AG04450 (cell line): ENCODE results near the gene OR5AR1. TPM values are rescaled to one million over a fixed set of nuclear protein-coding genes. Genes with fewer than 3 reads are reported as not detected.

Experiments used
- CTCF ChIA-PET: fragments of 300-600, 350-600 bp; formaldehyde crosslinking; extraction: SDS; loops from one replicate; lab custom pipeline; 2022; ENCODE audit warnings: antibody characterized with exemption, inconsistent platforms; lab: Charles Lee
- POLR2A ChIA-PET: fragments of 350-600 bp; formaldehyde crosslinking; extraction: SDS; loops from one replicate; lab custom pipeline; 2021; ENCODE audit warnings: antibody characterized with exemption, inconsistent platforms; lab: Yijun Ruan, JAX
- DNase-seq: peaks from one replicate; pipeline ENCODE4 v3.0.0-alpha.2; 2011; ENCODE audit warnings: low read depth, low spot score
- H3K27ac ChIP-seq: one replicate; pipeline ENCODE4 v1.5.1; 2012; ENCODE audit warnings: low read depth, low read length, control low read depth
- H3K27me3 ChIP-seq: one replicate; pipeline ENCODE4 v1.6.0; 2012; ENCODE audit warnings: low read length; ENCODE audit not compliant: control insufficient read depth, insufficient read depth
- H3K4me3 ChIP-seq: 2 replicates; pipeline ENCODE4 v1.5.1; 2011; ENCODE audit warnings: mild to moderate bottlenecking, low read depth, low read length, control low read depth
- H3K9me3 ChIP-seq: 2 replicates; pipeline ENCODE4 v1.5.1; 2012; ENCODE audit warnings: low read length; ENCODE audit not compliant: control insufficient read depth, insufficient read depth
- polyA plus RNA-seq: library from polyadenylated mRNA; depleted of rRNA; stranded (reverse); fragments of >200 nt; gene quantifications from 2 replicates; pipeline ENCODE4 v1.2.3, GENCODE V29; 2011
- TF ChIP-seq, protein P1 (sequence below): IDR thresholded peaks from 2 replicates; pipeline ENCODE4 v1.5.1; 2011; ENCODE audit warnings: low read depth, low read length, control low read depth, inconsistent platforms

Gene OR5AR1
- polyA plus RNA-seq, 1 experiment: not detected

DNA sequence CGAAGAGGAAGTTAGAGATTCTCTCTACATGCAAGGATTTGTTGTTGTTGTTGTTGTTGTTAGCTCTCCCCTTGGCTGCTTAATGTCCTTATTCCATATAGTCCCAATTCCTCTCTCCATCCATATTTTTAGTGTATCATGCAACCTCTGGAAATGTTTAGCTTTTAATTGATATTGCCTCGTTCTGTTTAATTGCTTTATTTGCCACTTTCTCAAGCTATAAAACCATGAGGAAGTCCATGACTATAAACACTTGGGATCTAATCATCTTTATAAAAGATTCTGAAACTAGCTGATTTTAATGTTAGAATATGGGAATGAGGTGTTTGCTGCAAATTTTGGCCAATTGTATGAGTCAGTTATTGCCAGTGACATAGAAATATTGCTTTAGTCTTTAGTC lies 29.9 kb downstream of the OR5AR1 start:
- DNase-seq: no peak
- H3K9me3 ChIP-seq: peaks cover 6% of the 10 kb centered on the region
- no peaks in the 10 kb centered on the region for H3K27me3 ChIP-seq
- POLR2A ChIA-PET: no interaction called here
- H3K27ac ChIP-seq: no peak overlapping the region
- TF ChIP-seq, protein P1, sequence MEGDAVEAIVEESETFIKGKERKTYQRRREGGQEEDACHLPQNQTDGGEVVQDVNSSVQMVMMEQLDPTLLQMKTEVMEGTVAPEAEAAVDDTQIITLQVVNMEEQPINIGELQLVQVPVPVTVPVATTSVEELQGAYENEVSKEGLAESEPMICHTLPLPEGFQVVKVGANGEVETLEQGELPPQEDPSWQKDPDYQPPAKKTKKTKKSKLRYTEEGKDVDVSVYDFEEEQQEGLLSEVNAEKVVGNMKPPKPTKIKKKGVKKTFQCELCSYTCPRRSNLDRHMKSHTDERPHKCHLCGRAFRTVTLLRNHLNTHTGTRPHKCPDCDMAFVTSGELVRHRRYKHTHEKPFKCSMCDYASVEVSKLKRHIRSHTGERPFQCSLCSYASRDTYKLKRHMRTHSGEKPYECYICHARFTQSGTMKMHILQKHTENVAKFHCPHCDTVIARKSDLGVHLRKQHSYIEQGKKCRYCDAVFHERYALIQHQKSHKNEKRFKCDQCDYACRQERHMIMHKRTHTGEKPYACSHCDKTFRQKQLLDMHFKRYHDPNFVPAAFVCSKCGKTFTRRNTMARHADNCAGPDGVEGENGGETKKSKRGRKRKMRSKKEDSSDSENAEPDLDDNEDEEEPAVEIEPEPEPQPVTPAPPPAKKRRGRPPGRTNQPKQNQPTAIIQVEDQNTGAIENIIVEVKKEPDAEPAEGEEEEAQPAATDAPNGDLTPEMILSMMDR: no peak
- no peak overlapping the region for H3K4me3 ChIP-seq
- CTCF ChIA-PET: no interaction called here

DNA sequence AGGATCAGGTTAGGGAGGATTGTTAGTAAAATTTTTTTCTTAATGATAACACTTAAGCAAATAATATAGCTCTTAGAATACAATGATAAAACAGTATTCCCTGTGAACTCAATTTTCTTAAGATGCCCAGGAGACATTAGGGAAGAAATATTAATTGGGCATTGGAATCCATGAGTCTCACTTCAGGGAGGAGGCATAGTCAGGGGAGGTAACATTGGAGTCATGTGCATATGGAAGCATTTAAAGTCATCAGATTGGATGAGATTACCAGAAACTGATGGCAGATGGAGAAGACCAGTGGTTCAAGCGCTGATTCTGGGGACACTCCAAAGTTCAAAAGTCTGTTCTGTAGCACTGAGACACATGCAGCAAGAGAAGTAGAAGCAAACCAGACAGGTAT lies 35.3 kb downstream of the OR5AR1 start, which contains the start of gene OR9G1:
OR9G1 (plus strand) TSS at position 301 of the 400 bp plus-strand sequence. CDS start 1,293 bp downstream, outside the sequence.
- ChIA-PET POLR2A (no interaction called here), CTCF (no interaction called here)
- no peak within 1 kb of the TSS for H3K4me3 ChIP-seq
- H3K9me3 ChIP-seq: no peaks in the 10 kb centered on the region; the same call in 1 of the 2 replicates
- no peak for DNase-seq
- TF ChIP-seq, protein P1: no peak
- no peaks in the 10 kb centered on the region for H3K27me3 ChIP-seq
- no peak within 1 kb of the TSS for H3K27ac ChIP-seq

DNA sequence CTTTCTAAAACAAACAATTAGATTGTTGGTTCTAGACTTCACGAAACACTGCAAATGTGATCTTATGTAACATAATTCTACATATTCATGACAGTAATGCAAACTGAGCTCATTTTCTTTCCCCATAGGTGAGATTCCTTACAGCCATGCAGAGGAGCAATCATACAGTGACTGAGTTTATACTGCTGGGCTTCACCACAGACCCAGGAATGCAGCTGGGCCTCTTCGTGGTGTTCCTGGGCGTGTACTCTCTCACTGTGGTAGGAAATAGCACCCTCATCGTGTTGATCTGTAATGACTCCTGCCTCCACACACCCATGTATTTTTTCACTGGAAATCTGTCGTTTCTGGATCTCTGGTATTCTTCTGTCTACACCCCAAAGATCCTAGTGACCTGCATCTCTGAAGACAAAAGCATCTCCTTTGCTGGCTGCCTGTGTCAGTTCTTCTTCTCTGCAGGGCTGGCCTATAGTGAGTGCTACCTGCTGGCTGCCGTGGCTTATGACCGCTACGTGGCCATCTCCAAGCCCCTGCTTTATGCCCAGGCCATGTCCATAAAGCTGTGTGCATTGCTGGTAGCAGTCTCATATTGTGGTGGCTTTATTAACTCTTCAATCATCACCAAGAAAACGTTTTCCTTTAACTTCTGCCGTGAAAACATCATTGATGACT lies 36.9 kb downstream of the OR5AR1 start:
- ChIA-PET POLR2A (no interaction called here), CTCF (no interaction called here)
- Histone ChIP-seq H3K27ac (no peak overlapping the region), H3K27me3 (no peaks in the 10 kb centered on the region), H3K9me3 (peaks cover 8% of the 10 kb centered on the region; the same call in 1 of the 2 replicates), H3K4me3 (no peak overlapping the region)
- TF ChIP-seq, protein P1: no peak
- no peak for DNase-seq

DNA sequence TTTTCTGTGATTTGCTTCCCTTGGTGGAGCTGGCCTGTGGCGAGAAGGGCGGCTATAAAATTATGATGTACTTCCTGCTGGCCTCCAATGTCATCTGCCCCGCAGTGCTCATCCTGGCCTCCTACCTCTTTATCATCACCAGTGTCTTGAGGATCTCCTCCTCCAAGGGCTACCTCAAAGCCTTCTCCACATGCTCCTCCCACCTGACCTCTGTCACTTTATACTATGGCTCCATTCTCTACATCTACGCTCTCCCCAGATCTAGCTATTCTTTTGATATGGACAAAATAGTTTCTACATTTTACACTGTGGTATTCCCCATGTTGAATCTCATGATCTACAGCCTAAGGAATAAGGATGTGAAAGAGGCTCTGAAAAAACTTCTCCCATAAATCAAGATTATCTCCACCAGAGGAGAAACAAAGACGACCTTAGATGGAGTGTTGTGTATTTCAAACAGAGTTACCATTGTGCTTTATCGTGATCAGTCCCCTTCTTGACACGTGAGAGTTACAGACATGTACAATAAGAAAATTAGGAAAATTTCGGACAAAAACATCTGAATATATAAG lies 37.5 kb downstream of the OR5AR1 start:
- ChIA-PET CTCF (no interaction called here), POLR2A (no interaction called here)
- Histone ChIP-seq H3K27ac (no peak overlapping the region), H3K4me3 (no peak overlapping the region), H3K27me3 (no peaks in the 10 kb centered on the region), H3K9me3 (peaks cover 13% of the 10 kb centered on the region; the same call in 1 of the 2 replicates)
- TF ChIP-seq, protein P1: no peak
- DNase-seq: no peak

DNA sequence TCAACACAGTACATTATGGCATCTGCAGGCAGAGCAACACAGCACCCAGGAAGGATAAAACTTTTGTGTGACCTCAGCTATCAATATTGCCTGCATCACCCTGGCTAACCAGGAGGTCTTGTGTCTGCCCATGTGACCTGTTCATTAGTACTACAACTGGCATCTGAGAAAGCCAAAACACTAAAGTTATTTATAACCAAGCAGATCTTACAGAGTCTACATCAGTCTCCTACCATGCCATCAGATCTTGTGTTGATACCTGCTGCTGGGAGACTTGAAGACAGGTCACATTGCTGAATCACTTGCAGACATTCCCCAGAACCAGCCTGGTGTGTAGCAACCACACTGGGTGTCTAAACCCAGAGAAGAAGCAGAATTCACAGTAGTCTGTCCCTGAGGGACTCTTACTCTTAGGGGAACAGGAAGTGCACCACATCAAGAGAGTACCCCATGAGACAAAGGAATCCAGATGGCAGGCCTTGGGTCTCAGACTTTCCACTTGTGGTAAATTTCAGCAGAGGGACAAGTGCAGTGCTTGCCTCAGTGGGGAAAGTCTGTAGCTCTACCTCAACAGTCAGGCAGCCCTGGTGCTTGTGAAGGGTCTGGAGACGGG lies 42.4 kb downstream of the OR5AR1 start:
- CTCF ChIA-PET: no interaction called here
- TF ChIP-seq, protein P1: no peak
- no peak for DNase-seq
- Histone ChIP-seq H3K27me3 (no peaks in the 10 kb centered on the region), H3K27ac (no peak overlapping the region), H3K4me3 (no peak overlapping the region), H3K9me3 (peaks cover 20% of the 10 kb centered on the region; the same call in 1 of the 2 replicates)
- POLR2A ChIA-PET: no interaction called here
